Astrocyte (in vitro differentiated cells and primary cell): ENCODE measurements around the gene CEP89. TPM values are rescaled to one million over a fixed set of nuclear protein-coding genes. Genes with fewer than 3 reads are reported as not detected.

ENCODE experiments used
- DNase-seq: peaks from one replicate; pipeline ENCODE4 v3.0.0-alpha.2; 2010; ENCODE audit warnings: low read depth
- FAIRE-seq: peaks from 2 replicates; lab custom pipeline; 2011; peaks lifted over from hg19 to GRCh38; lab: Jason Lieb, UNC
- H2AFZ ChIP-seq: 2 replicates; pipeline ENCODE4 v1.6.0; 2012; ENCODE audit warnings: low read depth, low read length, inconsistent platforms
- H3K27ac ChIP-seq: 2 replicates; pipeline ENCODE4 v1.5.1; 2011; ENCODE audit warnings: low read depth, low read length, inconsistent platforms
- H3K27me3 ChIP-seq: 2 replicates; pipeline ENCODE4 v1.6.0; 2011; ENCODE audit warnings: low read length, inconsistent platforms; ENCODE audit not compliant: insufficient read depth
- H3K36me3 ChIP-seq: 2 replicates; pipeline ENCODE4 v1.5.1; 2011; ENCODE audit warnings: low read length, inconsistent platforms; ENCODE audit not compliant: insufficient read depth
- H3K4me1 ChIP-seq: 2 replicates; pipeline ENCODE4 v1.5.1; 2011; ENCODE audit warnings: low read length, inconsistent platforms; ENCODE audit not compliant: insufficient read depth
- H3K4me2 ChIP-seq: 2 replicates; pipeline ENCODE4 v1.6.0; 2012; ENCODE audit warnings: low read length, inconsistent platforms
- H3K4me3 ChIP-seq: 2 replicates; pipeline ENCODE4 v1.5.1; 2011; ENCODE audit warnings: low read depth, mild to moderate bottlenecking, low read length, inconsistent platforms; ENCODE audit not compliant: insufficient read depth
- H3K79me2 ChIP-seq: 2 replicates; pipeline ENCODE4 v1.6.0; 2012; ENCODE audit warnings: mild to moderate bottlenecking, low read length, inconsistent platforms; ENCODE audit not compliant: insufficient read depth
- H3K9ac ChIP-seq: 2 replicates; pipeline ENCODE4 v1.6.0; 2012; ENCODE audit warnings: mild to moderate bottlenecking, low read length, inconsistent platforms
- H3K9me3 ChIP-seq: 2 replicates; pipeline ENCODE4 v1.5.1; 2012; ENCODE audit warnings: low read depth, mild to moderate bottlenecking, low read length, inconsistent platforms; ENCODE audit not compliant: insufficient read depth
- H4K20me1 ChIP-seq: 2 replicates; pipeline ENCODE4 v1.6.0; 2012; ENCODE audit warnings: low read length, inconsistent platforms; ENCODE audit not compliant: insufficient read depth
- H3K27ac Mint-ChIP-seq: one replicate; pipeline ENCODE4 v1.8.0; 2021; ENCODE audit warnings: mild to moderate bottlenecking, mixed read lengths; ENCODE audit not compliant: unreplicated experiment
- H3K27me3 Mint-ChIP-seq: one replicate; pipeline ENCODE4 v1.8.0; 2021; ENCODE audit warnings: low read depth, mixed read lengths; ENCODE audit not compliant: unreplicated experiment
- H3K36me3 Mint-ChIP-seq: one replicate; pipeline ENCODE4 v1.8.0; 2021; ENCODE audit warnings: low read depth, mixed read lengths; ENCODE audit not compliant: unreplicated experiment
- H3K4me1 Mint-ChIP-seq: one replicate; pipeline ENCODE4 v1.8.0; 2021; ENCODE audit warnings: low read depth, mixed read lengths; ENCODE audit not compliant: unreplicated experiment
- H3K4me3 Mint-ChIP-seq: one replicate; pipeline ENCODE4 v1.8.0; 2021; ENCODE audit warnings: mild to moderate bottlenecking, moderate library complexity, mixed read lengths; ENCODE audit not compliant: unreplicated experiment
- H3K9me3 Mint-ChIP-seq: one replicate; pipeline ENCODE4 v1.8.0; 2021; ENCODE audit warnings: mild to moderate bottlenecking, mixed read lengths; ENCODE audit not compliant: unreplicated experiment
- EZH2 ChIP-seq: IDR thresholded peaks from 2 replicates; pipeline ENCODE4 v1.6.1; 2012; ENCODE audit warnings: mild to moderate bottlenecking, low read length, inconsistent platforms; ENCODE audit not compliant: insufficient read depth
- total RNA-seq: library from RNA; stranded (reverse); gene quantifications from 2 replicates; pipeline ENCODE4 v1.2.1, GENCODE V29; 2021
- TF ChIP-seq, protein P1 (sequence below): IDR thresholded peaks from 2 replicates; pipeline ENCODE4 v1.5.1; 2011; ENCODE audit warnings: low read depth, mild to moderate bottlenecking, inconsistent platforms, low read length, moderate library complexity; ENCODE audit not compliant: insufficient read depth

CEP89 gene
- total RNA-seq, 1 donor from 2014 or later = 28.3 TPM

GRCh38 chr19:32936065-32936464 is 35.7 kb downstream of the CEP89 start:
- no peaks in the 10 kb centered on the region for H3K9me3 ChIP-seq
- no peak overlapping the region for H3K27ac ChIP-seq
- no peaks in the 10 kb centered on the region for H3K27me3 Mint-ChIP-seq
- DNase-seq (no peak), FAIRE-seq (no peak)
- no peaks in the 10 kb centered on the region for H4K20me1 ChIP-seq
- TF ChIP-seq, protein P1, sequence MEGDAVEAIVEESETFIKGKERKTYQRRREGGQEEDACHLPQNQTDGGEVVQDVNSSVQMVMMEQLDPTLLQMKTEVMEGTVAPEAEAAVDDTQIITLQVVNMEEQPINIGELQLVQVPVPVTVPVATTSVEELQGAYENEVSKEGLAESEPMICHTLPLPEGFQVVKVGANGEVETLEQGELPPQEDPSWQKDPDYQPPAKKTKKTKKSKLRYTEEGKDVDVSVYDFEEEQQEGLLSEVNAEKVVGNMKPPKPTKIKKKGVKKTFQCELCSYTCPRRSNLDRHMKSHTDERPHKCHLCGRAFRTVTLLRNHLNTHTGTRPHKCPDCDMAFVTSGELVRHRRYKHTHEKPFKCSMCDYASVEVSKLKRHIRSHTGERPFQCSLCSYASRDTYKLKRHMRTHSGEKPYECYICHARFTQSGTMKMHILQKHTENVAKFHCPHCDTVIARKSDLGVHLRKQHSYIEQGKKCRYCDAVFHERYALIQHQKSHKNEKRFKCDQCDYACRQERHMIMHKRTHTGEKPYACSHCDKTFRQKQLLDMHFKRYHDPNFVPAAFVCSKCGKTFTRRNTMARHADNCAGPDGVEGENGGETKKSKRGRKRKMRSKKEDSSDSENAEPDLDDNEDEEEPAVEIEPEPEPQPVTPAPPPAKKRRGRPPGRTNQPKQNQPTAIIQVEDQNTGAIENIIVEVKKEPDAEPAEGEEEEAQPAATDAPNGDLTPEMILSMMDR = no peak
- no peak for TF ChIP-seq EZH2
- H2AFZ ChIP-seq = no peak overlapping the region
- no peaks in the 10 kb centered on the region for H3K4me1 ChIP-seq
- no peak overlapping the region for H3K4me3 ChIP-seq
- H3K79me2 ChIP-seq = no peaks in the 10 kb centered on the region
- H3K27ac Mint-ChIP-seq = no peak overlapping the region
- no peaks in the 10 kb centered on the region for H3K27me3 ChIP-seq
- H3K36me3 ChIP-seq = peaks cover 11% of the 10 kb centered on the region
- no peak overlapping the region for H3K9ac ChIP-seq
- no peak overlapping the region for H3K4me2 ChIP-seq
- H3K4me3 Mint-ChIP-seq = no peak overlapping the region
- peaks cover 13% of the 10 kb centered on the region for H3K36me3 Mint-ChIP-seq
- H3K9me3 Mint-ChIP-seq = no peaks in the 10 kb centered on the region
- no peaks in the 10 kb centered on the region for H3K4me1 Mint-ChIP-seq

DNA sequence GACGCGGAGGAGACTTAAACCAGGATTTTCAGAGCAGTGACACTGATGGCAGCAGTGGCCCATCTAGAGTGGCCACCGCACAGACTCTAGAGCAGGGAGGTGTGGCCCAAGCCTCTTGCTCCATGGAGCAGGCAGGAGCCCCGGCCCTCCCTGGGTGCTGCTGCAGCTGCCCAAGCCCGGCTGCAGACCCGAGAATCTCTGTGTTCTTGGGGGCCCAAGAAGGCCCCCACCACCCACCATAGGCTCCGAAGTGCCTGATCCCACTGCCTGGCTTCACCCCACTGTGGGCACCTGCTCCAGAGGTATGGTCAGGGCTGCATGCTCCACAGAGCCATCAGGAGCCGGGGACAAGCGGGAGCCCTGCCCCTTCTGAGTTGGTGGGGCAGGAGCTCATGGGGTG is 36.1 kb downstream of the CEP89 start:
- TF ChIP-seq EZH2 = no peak
- TF ChIP-seq, protein P1 = no peak
- DNase-seq = no peak
- no peaks in the 10 kb centered on the region for H3K4me1 ChIP-seq
- no peaks in the 10 kb centered on the region for H3K9me3 Mint-ChIP-seq
- no peaks in the 10 kb centered on the region for H4K20me1 ChIP-seq
- no peak overlapping the region for H3K27ac Mint-ChIP-seq
- no peaks in the 10 kb centered on the region for H3K4me1 Mint-ChIP-seq
- no peaks in the 10 kb centered on the region for H3K27me3 ChIP-seq
- H3K36me3 ChIP-seq = peaks cover 12% of the 10 kb centered on the region
- H2AFZ ChIP-seq = no peak overlapping the region
- no peak overlapping the region for H3K27ac ChIP-seq
- H3K79me2 ChIP-seq = no peaks in the 10 kb centered on the region
- no peaks in the 10 kb centered on the region for H3K9me3 ChIP-seq
- H3K4me2 ChIP-seq = no peak overlapping the region
- no peaks in the 10 kb centered on the region for H3K27me3 Mint-ChIP-seq
- H3K4me3 ChIP-seq = no peak overlapping the region
- H3K9ac ChIP-seq = no peak overlapping the region
- no peak overlapping the region for H3K4me3 Mint-ChIP-seq
- H3K36me3 Mint-ChIP-seq = peaks cover 13% of the 10 kb centered on the region
- no peak for FAIRE-seq

GRCh38 chr19:32933571-32933970 is 38.2 kb downstream of the CEP89 start:
- TF ChIP-seq, protein P1 = no peak
- TF ChIP-seq EZH2 = no peak
- H3K4me3 Mint-ChIP-seq = no peak overlapping the region
- Histone ChIP-seq H3K27me3 (no peaks in the 10 kb centered on the region), H3K9me3 (no peaks in the 10 kb centered on the region), H3K4me3 (no peak overlapping the region), H3K4me1 (no peaks in the 10 kb centered on the region), H3K36me3 (peaks cover 12% of the 10 kb centered on the region), H3K4me2 (no peak overlapping the region), H3K27ac (no peak overlapping the region), H3K9ac (no peak overlapping the region), H2AFZ (no peak overlapping the region), H4K20me1 (no peaks in the 10 kb centered on the region), H3K79me2 (no peaks in the 10 kb centered on the region)
- no peak overlapping the region for H3K27ac Mint-ChIP-seq
- no peak for FAIRE-seq
- H3K27me3 Mint-ChIP-seq = no peaks in the 10 kb centered on the region
- H3K4me1 Mint-ChIP-seq = no peaks in the 10 kb centered on the region
- H3K36me3 Mint-ChIP-seq = peaks cover 27% of the 10 kb centered on the region
- no peak for DNase-seq
- peaks cover 4% of the 10 kb centered on the region for H3K9me3 Mint-ChIP-seq
